ENCODE data around the gene PRKCD. TPM values are rescaled to one million over a fixed set of nuclear protein-coding genes. Genes with fewer than 3 reads are reported as not detected.

The PRKCD gene
- total RNA-seq, 1 experiment from 2014 or later = 19.2 TPM

DNA sequence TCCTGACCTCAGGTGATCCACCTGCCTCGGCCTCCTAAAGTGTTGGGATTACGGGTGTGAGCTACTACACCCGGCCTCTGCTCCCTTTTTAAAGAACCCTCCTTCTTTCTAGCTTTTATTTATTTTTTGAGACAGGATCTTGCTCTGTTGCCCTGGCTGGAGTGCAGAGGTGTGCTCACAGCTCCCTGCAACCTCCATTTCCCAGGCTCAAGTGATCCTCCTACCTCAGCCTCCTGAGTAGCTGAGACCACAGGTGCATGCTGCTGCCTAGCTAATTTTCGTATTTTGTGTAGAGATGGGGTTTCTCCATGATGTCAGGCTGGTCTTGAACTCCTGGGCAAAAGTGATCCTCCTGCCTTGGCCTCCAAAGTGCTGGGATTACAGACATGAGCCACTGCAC lies 60.3 kb downstream of the PRKCD start:
- Mint-ChIP-seq H3K4me3 (no peak overlapping the region), H3K4me1 (peaks cover 5% of the 10 kb centered on the region), H3K27me3 (ENCODE audit: low read depth) (peaks cover 6% of the 10 kb centered on the region; the same call in 1 of the 2 replicates), H3K36me3 (peaks cover 28% of the 10 kb centered on the region), H3K27ac (no peak overlapping the region), H3K9me3 (no peaks in the 10 kb centered on the region)
- CTCF ChIA-PET = interaction anchor here (0.7 to 1.7 kb wide), 5 partner anchors 9 to 61 kb away, joined by 3 to 4 read pairs (median 4); partner anchors contain the start of gene PRKCD
- POLR2A ChIA-PET = interaction anchor here (0.9 kb wide), 1 partner anchor 54 kb away, joined by 3 read pairs; no protein-coding TSS in a partner anchor
- no peak for DNase-seq (ENCODE audit: low spot score)
- ATAC-seq = no peak
- TF ChIP-seq ZNF671 (CRISPR knock-in tag; IDR thresholded peaks at IDR 0.05) (0 out of 2 replicates have a peak, but pooled peaks have one; percentile 50), ZNF121 (CRISPR knock-in tag; IDR thresholded peaks at IDR 0.05) (peak; percentile 73; the same call in 1 of the 2 replicates), GTF2I (CRISPR knock-in tag; conservative IDR thresholded peaks at IDR 0.05) (0 out of 2 replicates have a peak, but pooled peaks have one; percentile 8), ELF4 (CRISPR knock-in tag; IDR thresholded peaks at IDR 0.05; ENCODE audit: low read depth) (no peak), NFYB (CRISPR knock-in tag; conservative IDR thresholded peaks at IDR 0.05; ENCODE audit: low read depth) (no peak)

DNA sequence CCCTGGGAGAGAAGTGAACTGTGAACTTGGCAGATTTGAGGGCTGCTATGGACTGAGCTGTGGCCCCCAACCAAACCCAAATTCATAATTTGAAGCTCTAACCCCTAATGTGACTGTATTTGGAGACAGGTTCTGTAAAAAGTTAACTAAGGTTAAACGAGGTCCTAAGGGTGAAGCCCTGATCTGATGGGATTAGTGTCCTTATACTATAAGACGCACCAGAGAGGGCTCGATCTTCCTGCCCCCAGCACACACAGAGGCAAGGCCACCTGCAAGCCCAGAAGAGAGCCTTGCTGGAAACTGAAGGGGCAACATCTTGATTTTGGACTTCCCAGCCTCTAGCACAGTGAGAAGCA lies 60.8 kb downstream of the PRKCD start:
- 0 out of 2 replicates have a peak overlapping the region, but pooled peaks have one; percentile 83 for H3K27ac Mint-ChIP-seq

DNA sequence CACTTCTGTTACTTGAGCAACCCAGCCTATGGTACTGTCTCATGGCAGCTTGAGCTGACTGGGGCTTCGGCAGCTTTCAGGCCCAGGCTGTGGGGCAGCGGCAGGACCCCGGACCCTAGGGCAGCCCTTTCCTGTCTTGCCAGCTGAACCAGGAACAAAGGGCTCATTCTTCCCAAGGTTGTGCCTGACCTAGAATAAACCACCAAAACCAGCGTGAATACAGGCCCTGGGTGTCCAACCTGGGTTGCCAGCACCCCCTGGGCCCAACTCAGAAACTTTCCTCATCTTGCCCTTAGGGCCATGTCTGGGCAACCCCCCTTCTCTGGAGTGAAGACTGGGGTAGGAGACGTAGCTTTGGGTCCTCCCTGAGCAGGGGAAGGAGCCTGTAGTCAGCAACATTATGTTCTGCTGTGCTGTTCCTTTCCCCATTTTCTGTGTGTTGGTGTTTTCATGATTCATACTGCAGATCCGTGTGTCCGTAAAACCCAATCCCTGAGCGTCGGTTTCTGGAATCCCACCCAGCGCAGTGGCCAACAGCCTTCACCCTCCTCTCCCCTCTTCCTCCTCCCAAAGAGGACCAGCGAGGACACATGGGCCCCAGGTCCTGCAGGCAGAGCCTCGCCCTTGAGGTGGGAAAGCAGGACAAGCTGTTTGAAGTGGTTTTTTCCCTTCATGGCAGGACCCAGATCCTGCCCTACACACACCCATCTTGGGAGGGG lies 61.3 kb downstream of the PRKCD start:
- DNase-seq (ENCODE audit: low spot score) (no peak), ATAC-seq (peak; percentile 7)
- Mint-ChIP-seq H3K4me3 (no peak overlapping the region), H3K36me3 (peaks cover 38% of the 10 kb centered on the region), H3K27ac (peak overlapping the region; percentile 83), H3K9me3 (no peaks in the 10 kb centered on the region), H3K27me3 (ENCODE audit: low read depth) (no peaks in the 10 kb centered on the region; the same call in 1 of the 2 replicates), H3K4me1 (peaks cover 5% of the 10 kb centered on the region)
- POLR2A ChIA-PET = interaction anchor here (0.5 kb wide), 1 partner anchor 231 kb away, joined by 3 read pairs; no protein-coding TSS in a partner anchor
- 0 out of 2 replicates have a peak, but pooled peaks have one; percentile 30 for TF ChIP-seq ZNF671 (CRISPR knock-in tag; IDR thresholded peaks at IDR 0.05)
- TF ChIP-seq, protein P1, sequence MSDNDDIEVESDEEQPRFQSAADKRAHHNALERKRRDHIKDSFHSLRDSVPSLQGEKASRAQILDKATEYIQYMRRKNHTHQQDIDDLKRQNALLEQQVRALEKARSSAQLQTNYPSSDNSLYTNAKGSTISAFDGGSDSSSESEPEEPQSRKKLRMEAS (CRISPR knock-in tag; IDR thresholded peaks at IDR 0.05) = peak; percentile 28; the same call in 1 of the 2 replicates
- TF ChIP-seq, protein P2, sequence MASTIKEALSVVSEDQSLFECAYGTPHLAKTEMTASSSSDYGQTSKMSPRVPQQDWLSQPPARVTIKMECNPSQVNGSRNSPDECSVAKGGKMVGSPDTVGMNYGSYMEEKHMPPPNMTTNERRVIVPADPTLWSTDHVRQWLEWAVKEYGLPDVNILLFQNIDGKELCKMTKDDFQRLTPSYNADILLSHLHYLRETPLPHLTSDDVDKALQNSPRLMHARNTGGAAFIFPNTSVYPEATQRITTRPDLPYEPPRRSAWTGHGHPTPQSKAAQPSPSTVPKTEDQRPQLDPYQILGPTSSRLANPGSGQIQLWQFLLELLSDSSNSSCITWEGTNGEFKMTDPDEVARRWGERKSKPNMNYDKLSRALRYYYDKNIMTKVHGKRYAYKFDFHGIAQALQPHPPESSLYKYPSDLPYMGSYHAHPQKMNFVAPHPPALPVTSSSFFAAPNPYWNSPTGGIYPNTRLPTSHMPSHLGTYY (CRISPR knock-in tag; IDR thresholded peaks at IDR 0.05) = no peak
- TF ChIP-seq ZBTB21 (CRISPR knock-in tag; IDR thresholded peaks at IDR 0.05; ENCODE audit: borderline replicate concordance) = 0 out of 2 replicates have a peak, but pooled peaks have one; percentile 23
- no peak for TF ChIP-seq NFYB (CRISPR knock-in tag; conservative IDR thresholded peaks at IDR 0.05; ENCODE audit: low read depth)
- no peak for TF ChIP-seq JAZF1 (CRISPR knock-in tag; IDR thresholded peaks at IDR 0.05)
- no peak for TF ChIP-seq IRF2 (CRISPR knock-in tag; IDR thresholded peaks at IDR 0.05; ENCODE audit: borderline replicate concordance, low read depth)
- no peak for TF ChIP-seq KAT7 (CRISPR knock-in tag; IDR thresholded peaks at IDR 0.05; ENCODE audit: borderline replicate concordance)
- TF ChIP-seq CREM (CRISPR knock-in tag; IDR thresholded peaks at IDR 0.05) = no peak
- TF ChIP-seq JUN (CRISPR knock-in tag; IDR thresholded peaks at IDR 0.05) = no peak
- TF ChIP-seq, protein P3, sequence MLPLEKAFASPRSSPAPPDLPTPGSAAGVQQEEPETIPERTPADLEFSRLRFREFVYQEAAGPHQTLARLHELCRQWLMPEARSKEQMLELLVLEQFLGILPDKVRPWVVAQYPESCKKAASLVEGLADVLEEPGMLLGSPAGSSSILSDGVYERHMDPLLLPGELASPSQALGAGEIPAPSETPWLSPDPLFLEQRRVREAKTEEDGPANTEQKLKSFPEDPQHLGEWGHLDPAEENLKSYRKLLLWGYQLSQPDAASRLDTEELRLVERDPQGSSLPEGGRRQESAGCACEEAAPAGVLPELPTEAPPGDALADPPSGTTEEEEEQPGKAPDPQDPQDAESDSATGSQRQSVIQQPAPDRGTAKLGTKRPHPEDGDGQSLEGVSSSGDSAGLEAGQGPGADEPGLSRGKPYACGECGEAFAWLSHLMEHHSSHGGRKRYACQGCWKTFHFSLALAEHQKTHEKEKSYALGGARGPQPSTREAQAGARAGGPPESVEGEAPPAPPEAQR (CRISPR knock-in tag; IDR thresholded peaks at IDR 0.05) = no peak
- TF ChIP-seq ESRRA (CRISPR knock-in tag; IDR thresholded peaks at IDR 0.05; ENCODE audit: borderline replicate concordance) = peak; percentile 38; the same call in 1 of the 2 replicates
- TF ChIP-seq, protein P4, sequence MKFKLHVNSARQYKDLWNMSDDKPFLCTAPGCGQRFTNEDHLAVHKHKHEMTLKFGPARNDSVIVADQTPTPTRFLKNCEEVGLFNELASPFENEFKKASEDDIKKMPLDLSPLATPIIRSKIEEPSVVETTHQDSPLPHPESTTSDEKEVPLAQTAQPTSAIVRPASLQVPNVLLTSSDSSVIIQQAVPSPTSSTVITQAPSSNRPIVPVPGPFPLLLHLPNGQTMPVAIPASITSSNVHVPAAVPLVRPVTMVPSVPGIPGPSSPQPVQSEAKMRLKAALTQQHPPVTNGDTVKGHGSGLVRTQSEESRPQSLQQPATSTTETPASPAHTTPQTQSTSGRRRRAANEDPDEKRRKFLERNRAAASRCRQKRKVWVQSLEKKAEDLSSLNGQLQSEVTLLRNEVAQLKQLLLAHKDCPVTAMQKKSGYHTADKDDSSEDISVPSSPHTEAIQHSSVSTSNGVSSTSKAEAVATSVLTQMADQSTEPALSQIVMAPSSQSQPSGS (CRISPR knock-in tag; IDR thresholded peaks at IDR 0.05; ENCODE audit: borderline replicate concordance, low read depth) = no peak
- TF ChIP-seq NR1H2 (CRISPR knock-in tag; IDR thresholded peaks at IDR 0.05) = no peak
- TF ChIP-seq ETV6 (CRISPR knock-in tag; IDR thresholded peaks at IDR 0.05) = peak; percentile 26; the same call in 1 of the 2 replicates
- CTCF ChIA-PET = interaction anchor here (0.9 to 1.7 kb wide), 7 partner anchors 8 to 128 kb away, joined by 3 to 7 read pairs (median 4); no protein-coding TSS in a partner anchor

More for the DNA sequence above, 60.8 kb downstream of the PRKCD start:
- Mint-ChIP-seq H3K9me3 (no peaks in the 10 kb centered on the region), H3K27me3 (ENCODE audit: low read depth) (peaks cover 2% of the 10 kb centered on the region; the same call in 1 of the 2 replicates), H3K4me1 (peaks cover 5% of the 10 kb centered on the region), H3K36me3 (peaks cover 33% of the 10 kb centered on the region), H3K4me3 (no peak overlapping the region)
- ATAC-seq (no peak), DNase-seq (ENCODE audit: low spot score) (no peak)
- TF ChIP-seq CREB1 (CRISPR knock-in tag; IDR thresholded peaks at IDR 0.05) = no peak
- TF ChIP-seq, protein P5, sequence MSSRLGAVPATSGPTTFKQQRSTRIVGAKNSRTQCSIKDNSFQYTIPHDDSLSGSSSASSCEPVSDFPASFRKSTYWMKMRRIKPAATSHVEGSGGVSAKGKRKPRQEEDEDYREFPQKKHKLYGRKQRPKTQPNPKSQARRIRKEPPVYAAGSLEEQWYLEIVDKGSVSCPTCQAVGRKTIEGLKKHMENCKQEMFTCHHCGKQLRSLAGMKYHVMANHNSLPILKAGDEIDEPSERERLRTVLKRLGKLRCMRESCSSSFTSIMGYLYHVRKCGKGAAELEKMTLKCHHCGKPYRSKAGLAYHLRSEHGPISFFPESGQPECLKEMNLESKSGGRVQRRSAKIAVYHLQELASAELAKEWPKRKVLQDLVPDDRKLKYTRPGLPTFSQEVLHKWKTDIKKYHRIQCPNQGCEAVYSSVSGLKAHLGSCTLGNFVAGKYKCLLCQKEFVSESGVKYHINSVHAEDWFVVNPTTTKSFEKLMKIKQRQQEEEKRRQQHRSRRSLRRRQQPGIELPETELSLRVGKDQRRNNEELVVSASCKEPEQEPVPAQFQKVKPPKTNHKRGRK (CRISPR knock-in tag; IDR thresholded peaks at IDR 0.05; ENCODE audit: borderline replicate concordance) = no peak
- TF ChIP-seq, protein P6, sequence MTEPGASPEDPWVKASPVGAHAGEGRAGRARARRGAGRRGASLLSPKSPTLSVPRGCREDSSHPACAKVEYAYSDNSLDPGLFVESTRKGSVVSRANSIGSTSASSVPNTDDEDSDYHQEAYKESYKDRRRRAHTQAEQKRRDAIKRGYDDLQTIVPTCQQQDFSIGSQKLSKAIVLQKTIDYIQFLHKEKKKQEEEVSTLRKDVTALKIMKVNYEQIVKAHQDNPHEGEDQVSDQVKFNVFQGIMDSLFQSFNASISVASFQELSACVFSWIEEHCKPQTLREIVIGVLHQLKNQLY (CRISPR knock-in tag; IDR thresholded peaks at IDR 0.05) = no peak
- no peak for TF ChIP-seq ZNF396 (CRISPR knock-in tag; IDR thresholded peaks at IDR 0.05; ENCODE audit: borderline replicate concordance)
- no peak for TF ChIP-seq TP53 (CRISPR knock-in tag; IDR thresholded peaks at IDR 0.05)
- TF ChIP-seq MYBL2 (CRISPR knock-in tag; IDR thresholded peaks at IDR 0.05) = no peak
- CTCF ChIA-PET = interaction anchor here (1.0 to 1.7 kb wide), 7 partner anchors 9 to 129 kb away, joined by 3 to 7 read pairs (median 4); partner anchors contain the start of gene PRKCD
- POLR2A ChIA-PET = interaction anchor here (0.5 to 0.9 kb wide), 2 partner anchors 54 to 231 kb away, joined by 3 read pairs; no protein-coding TSS in a partner anchor
